ENCODE results near the gene STUM. TPM values are rescaled to one million over a fixed set of nuclear protein-coding genes. Genes with fewer than 3 reads are reported as not detected.
"Not testable (repeated sequence)": the region's sequence is repeated elsewhere in the genome, so short reads cannot be mapped to it uniquely, and the experiment has no call there.

STUM gene
- total RNA-seq (under 1 TPM in 1 of 5 donors, not detected in 4; 0.10 TPM), total RNA-seq (0 to 0.25 (median 0) reads per million in 29 experiments)
- total RNA-seq (2013) = not detected

GRCh38 chr1:226548256-226549093, at the start of gene STUM:
Gene STUM, plus strand, starts transcription at chr1:226548764. Its CDS starts 141 bp downstream, at chr1:226548905.
- CTCF ChIA-PET = interaction anchor here (0.6 to 0.8 kb wide), 17 partner anchors 12 to 995 kb away, joined by 3 to 10 read pairs (median 4); partner anchors contain the start of gene PARP1 (in 1 of the 2)
- no peak within 1 kb of the TSS for H3K27ac Mint-ChIP-seq
- peak within 1 kb of the TSS; percentile 74 to 83 (median 76) for H3K4me3 Mint-ChIP-seq
- no peaks in the 10 kb centered on the region for H3K36me3 Mint-ChIP-seq
- Histone ChIP-seq H3K4me1 (ENCODE audit: control insufficient read depth in 1 of 2, extremely low read depth in 1 of 2, insufficient read depth in 2 of 2, low read length in 2 of 2) (peaks cover 8 to 28% of the 10 kb centered on the region in 2 experiments), H3K4me3 (ENCODE audit: control insufficient read depth in 1 of 2, extremely low read depth in 1 of 2, low read length in 1 of 2) (peak within 1 kb of the TSS; percentile 35 to 70), H3K27ac (ENCODE audit: low read length) (no peak within 1 kb of the TSS), H3K36me3 (ENCODE audit: control insufficient read depth in 2 of 2, extremely low read depth in 1 of 2, insufficient read depth in 1 of 2, low read length in 1 of 2) (no peaks in the 10 kb centered on the region), H3K27me3 (replicated peaks in 1 of 2; ENCODE audit: control insufficient read depth in 2 of 2, extremely low read depth in 1 of 2, insufficient read depth in 2 of 2, low read length in 1 of 2) (peaks cover 3 to 45% of the 10 kb centered on the region in 2 experiments), H3K9me3 (no peaks in the 10 kb centered on the region)
- ATAC-seq (replicated peaks in 1 of 4) (peak; percentile 68 to 73 (median 70)), DNase-seq (peak in 9 of 35 experiments; percentile 15 to 47 (median 22))
- 2% methylated on average over 63 of the region's 82 CpGs for WGBS (ENCODE audit: insufficient coverage)
- H3K27me3 Mint-ChIP-seq = peaks cover 36 to 56% of the 10 kb centered on the region in 2 donors
- H3K9me3 Mint-ChIP-seq = no peaks in the 10 kb centered on the region
- POLR2A ChIA-PET = no interaction called here
- peaks cover 16 to 21% (median 18%) of the 10 kb centered on the region in 3 donors for H3K4me1 Mint-ChIP-seq

GRCh38 chr1:226499699-226500098, 48.9 kb upstream of the STUM start:
- H3K27me3 Mint-ChIP-seq = peaks cover 9 to 21% of the 10 kb centered on the region in 2 donors
- ATAC-seq (replicated peaks in 1 of 4); POLR2A ChIA-PET; H3K4me3 Mint-ChIP-seq; H3K4me1 ChIP-seq (ENCODE audit: control insufficient read depth in 1 of 2, extremely low read depth in 1 of 2, insufficient read depth in 2 of 2, low read length in 2 of 2); H3K9me3 ChIP-seq; H3K4me3 ChIP-seq (ENCODE audit: control insufficient read depth in 1 of 2, extremely low read depth in 1 of 2, low read length in 1 of 2); H3K4me1 Mint-ChIP-seq; H3K36me3 ChIP-seq (ENCODE audit: control insufficient read depth in 2 of 2, extremely low read depth in 1 of 2, insufficient read depth in 1 of 2, low read length in 1 of 2); H3K27ac ChIP-seq (ENCODE audit: low read length); H3K27ac Mint-ChIP-seq; H3K9me3 Mint-ChIP-seq; H3K36me3 Mint-ChIP-seq; CTCF ChIA-PET; DNase-seq: not testable (repeated sequence)
- H3K27me3 ChIP-seq (replicated peaks in 1 of 2; ENCODE audit: control insufficient read depth in 2 of 2, extremely low read depth in 1 of 2, insufficient read depth in 2 of 2, low read length in 1 of 2) = peaks cover 0 to 24% of the 10 kb centered on the region in 2 experiments
- WGBS (ENCODE audit: insufficient coverage) = 83% methylated on average over 1 of the region's 3 CpGs

- no peak for ATAC-seq (replicated peaks in 1 of 4)
- H3K4me1 ChIP-seq (ENCODE audit: control insufficient read depth in 1 of 2, extremely low read depth in 1 of 2, insufficient read depth in 2 of 2, low read length in 2 of 2) = no peaks in the 10 kb centered on the region
- WGBS (ENCODE audit: insufficient coverage) = 100% methylated on average over 1 of the region's 2 CpGs
- no peak overlapping the region for H3K4me3 ChIP-seq (ENCODE audit: control insufficient read depth in 1 of 2, extremely low read depth in 1 of 2, low read length in 1 of 2)
- Mint-ChIP-seq H3K27me3 (peaks cover 29 to 46% of the 10 kb centered on the region in 2 donors), H3K36me3 (peaks cover 3% of the 10 kb centered on the region), H3K4me1 (no peaks in the 10 kb centered on the region), H3K4me3 (no peak overlapping the region), H3K27ac (no peak overlapping the region), H3K9me3 (peaks cover 0 to under 1% (median 0%) of the 10 kb centered on the region in 3 donors)
- ChIA-PET POLR2A (no interaction called here), CTCF (no interaction called here)
- H3K27ac ChIP-seq (ENCODE audit: low read length) = no peak overlapping the region
- DNase-seq = no peak
- peaks cover 0 to 20% of the 10 kb centered on the region in 2 experiments for H3K27me3 ChIP-seq (replicated peaks in 1 of 2; ENCODE audit: control insufficient read depth in 2 of 2, extremely low read depth in 1 of 2, insufficient read depth in 2 of 2, low read length in 1 of 2)
- no peaks in the 10 kb centered on the region for H3K36me3 ChIP-seq (ENCODE audit: control insufficient read depth in 2 of 2, extremely low read depth in 1 of 2, insufficient read depth in 1 of 2, low read length in 1 of 2)
- no peaks in the 10 kb centered on the region for H3K9me3 ChIP-seq
Measured at GRCh38 chr1:226506021-226506420, 42.5 kb upstream of the STUM start.

GRCh38 chr1:226506921-226507320, 41.6 kb upstream of the STUM start:
- no peak overlapping the region for H3K27ac ChIP-seq (ENCODE audit: low read length)
- ChIA-PET POLR2A (no interaction called here), CTCF (interaction anchor here in 1 of 2 donors (0.6 kb wide), 1 partner anchor 101 kb away, joined by 3 read pairs; no protein-coding TSS in a partner anchor)
- Mint-ChIP-seq H3K27me3 (peaks cover 29 to 46% of the 10 kb centered on the region in 2 donors), H3K9me3 (no peaks in the 10 kb centered on the region), H3K36me3 (peaks cover 3% of the 10 kb centered on the region), H3K27ac (no peak overlapping the region), H3K4me1 (no peaks in the 10 kb centered on the region), H3K4me3 (no peak overlapping the region)
- H3K4me1 ChIP-seq (ENCODE audit: control insufficient read depth in 1 of 2, extremely low read depth in 1 of 2, insufficient read depth in 2 of 2, low read length in 2 of 2) = no peaks in the 10 kb centered on the region
- H3K4me3 ChIP-seq (ENCODE audit: control insufficient read depth in 1 of 2, extremely low read depth in 1 of 2, low read length in 1 of 2) = no peak overlapping the region
- peaks cover 0 to 24% of the 10 kb centered on the region in 2 experiments for H3K27me3 ChIP-seq (replicated peaks in 1 of 2; ENCODE audit: control insufficient read depth in 2 of 2, extremely low read depth in 1 of 2, insufficient read depth in 2 of 2, low read length in 1 of 2)
- no peaks in the 10 kb centered on the region for H3K9me3 ChIP-seq
- DNase-seq = no peak
- H3K36me3 ChIP-seq (ENCODE audit: control insufficient read depth in 2 of 2, extremely low read depth in 1 of 2, insufficient read depth in 1 of 2, low read length in 1 of 2) = no peaks in the 10 kb centered on the region
- no peak for ATAC-seq (replicated peaks in 1 of 4)
- WGBS (ENCODE audit: insufficient coverage) = 98% methylated on average over 4 of the region's 5 CpGs

- H3K4me1 Mint-ChIP-seq = no peaks in the 10 kb centered on the region
- H3K36me3 ChIP-seq (ENCODE audit: control insufficient read depth in 2 of 2, extremely low read depth in 1 of 2, insufficient read depth in 1 of 2, low read length in 1 of 2) = no peaks in the 10 kb centered on the region
- peaks cover 0 to 21% of the 10 kb centered on the region in 2 experiments for H3K27me3 ChIP-seq (replicated peaks in 1 of 2; ENCODE audit: control insufficient read depth in 2 of 2, extremely low read depth in 1 of 2, insufficient read depth in 2 of 2, low read length in 1 of 2)
- no peaks in the 10 kb centered on the region for H3K9me3 Mint-ChIP-seq
- ATAC-seq (replicated peaks in 1 of 4) = no peak
- no peaks in the 10 kb centered on the region for H3K4me1 ChIP-seq (ENCODE audit: control insufficient read depth in 1 of 2, extremely low read depth in 1 of 2, insufficient read depth in 2 of 2, low read length in 2 of 2)
- no CpG with 5 or more reads among the region's 1 CpG for whole genome bisulfite sequencing (ENCODE audit: insufficient coverage)
- peaks cover 11 to 38% of the 10 kb centered on the region in 2 donors for H3K27me3 Mint-ChIP-seq
- CTCF ChIA-PET = no interaction called here
- H3K27ac ChIP-seq (ENCODE audit: low read length) = no peak overlapping the region
- H3K4me3 ChIP-seq (ENCODE audit: control insufficient read depth in 1 of 2, extremely low read depth in 1 of 2, low read length in 1 of 2) = no peak overlapping the region
- POLR2A ChIA-PET = no interaction called here
- no peak overlapping the region for H3K4me3 Mint-ChIP-seq
- peaks cover 3% of the 10 kb centered on the region for H3K36me3 Mint-ChIP-seq
- DNase-seq = no peak
- H3K27ac Mint-ChIP-seq = no peak overlapping the region
- no peaks in the 10 kb centered on the region for H3K9me3 ChIP-seq
Measured at GRCh38 chr1:226510453-226510852, 38.1 kb upstream of the STUM start.

GRCh38 chr1:226511296-226511695, 37.3 kb upstream of the STUM start:
- Mint-ChIP-seq H3K36me3 (peaks cover 3% of the 10 kb centered on the region), H3K4me3 (no peak overlapping the region), H3K4me1 (no peaks in the 10 kb centered on the region), H3K9me3 (no peaks in the 10 kb centered on the region), H3K27ac (no peak overlapping the region), H3K27me3 (peaks cover 11 to 32% of the 10 kb centered on the region in 2 donors)
- no peak for DNase-seq
- Histone ChIP-seq H3K36me3 (ENCODE audit: control insufficient read depth in 2 of 2, extremely low read depth in 1 of 2, insufficient read depth in 1 of 2, low read length in 1 of 2) (no peaks in the 10 kb centered on the region), H3K4me3 (ENCODE audit: control insufficient read depth in 1 of 2, extremely low read depth in 1 of 2, low read length in 1 of 2) (no peak overlapping the region), H3K9me3 (no peaks in the 10 kb centered on the region), H3K4me1 (ENCODE audit: control insufficient read depth in 1 of 2, extremely low read depth in 1 of 2, insufficient read depth in 2 of 2, low read length in 2 of 2) (no peaks in the 10 kb centered on the region), H3K27ac (ENCODE audit: low read length) (no peak overlapping the region), H3K27me3 (replicated peaks in 1 of 2; ENCODE audit: control insufficient read depth in 2 of 2, extremely low read depth in 1 of 2, insufficient read depth in 2 of 2, low read length in 1 of 2) (peaks cover 0 to 19% of the 10 kb centered on the region in 2 experiments)
- CTCF ChIA-PET = interaction anchor here in 1 of 2 donors (0.5 to 0.6 kb wide), 2 partner anchors 37 to 166 kb away, joined by 3 to 4 read pairs; no protein-coding TSS in a partner anchor
- ATAC-seq (replicated peaks in 1 of 4) = no peak
- 40% methylated on average over 1 of the region's 3 CpGs for WGBS (ENCODE audit: insufficient coverage)
- POLR2A ChIA-PET = no interaction called here
